Measurements from ENCODE around the gene SPART. TPM values are rescaled to one million over a fixed set of nuclear protein-coding genes. Genes with fewer than 3 reads are reported as not detected.
A peak's percentile ranks its signal among the peaks of the same experiment; 100 is the strongest.
"Not testable (repeated sequence)": the region's sequence is repeated elsewhere in the genome, so short reads cannot be mapped to it uniquely, and the experiment has no call there.

Gene SPART
- total RNA-seq, 2 experiments from 2014 or later: 19.7 to 19.8 TPM

DNA sequence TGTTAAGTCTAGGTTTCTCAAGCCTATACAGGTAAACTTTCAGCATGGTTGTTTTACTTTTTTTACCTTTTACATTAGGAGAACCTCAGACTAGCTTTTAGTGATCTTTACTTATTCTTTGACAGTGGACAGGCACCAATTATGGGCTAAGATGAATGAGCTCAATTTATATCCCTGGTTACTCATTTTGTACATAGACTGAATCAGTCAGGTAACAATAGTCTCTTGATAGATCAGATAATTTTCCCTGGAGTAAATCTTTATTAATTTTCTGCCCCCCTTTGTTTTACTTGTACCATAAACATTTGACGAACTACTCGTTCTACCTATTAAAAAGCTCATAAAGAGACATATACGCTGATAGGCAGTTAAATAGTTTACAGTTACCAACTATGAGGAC lies 22.8 kb downstream of the SPART start:
- H3K4me3 Mint-ChIP-seq: no peak overlapping the region
- H3K4me1 Mint-ChIP-seq: peaks cover 3% of the 10 kb centered on the region
- ATAC-seq (ENCODE audit: low read depth): no peak
- no peaks in the 10 kb centered on the region for H3K27me3 Mint-ChIP-seq
- POLR2A ChIA-PET: no interaction called here
- no peaks in the 10 kb centered on the region for H3K9me3 Mint-ChIP-seq
- no peak overlapping the region for H3K27ac Mint-ChIP-seq
- DNase-seq: no peak
- peaks cover 35% of the 10 kb centered on the region for H3K36me3 Mint-ChIP-seq

DNA sequence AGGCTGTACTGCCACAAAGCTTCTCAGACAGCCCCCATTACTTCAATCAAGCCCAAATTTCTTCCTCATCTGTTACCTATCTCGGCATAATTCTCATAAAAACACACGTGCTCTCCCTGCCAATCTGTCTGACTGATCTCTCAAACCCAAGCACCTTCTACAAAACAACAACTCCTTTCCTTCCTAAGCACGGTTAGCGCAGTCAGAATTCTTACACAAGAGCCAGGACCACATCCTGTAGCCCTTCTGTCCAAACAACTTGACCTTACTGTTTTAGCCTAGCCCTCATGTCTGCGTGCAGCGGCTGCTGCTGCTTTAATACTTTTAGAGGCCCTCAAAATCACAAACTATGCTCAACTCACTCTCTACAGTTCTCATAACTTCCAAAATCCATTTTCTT lies 26.4 kb downstream of the SPART start:
- DNase-seq; H3K4me3 Mint-ChIP-seq; H3K27me3 Mint-ChIP-seq; POLR2A ChIA-PET; H3K9me3 Mint-ChIP-seq; H3K4me1 Mint-ChIP-seq; ATAC-seq (ENCODE audit: low read depth); H3K27ac Mint-ChIP-seq: not testable (repeated sequence)
- H3K36me3 Mint-ChIP-seq: peaks cover 22% of the 10 kb centered on the region

DNA sequence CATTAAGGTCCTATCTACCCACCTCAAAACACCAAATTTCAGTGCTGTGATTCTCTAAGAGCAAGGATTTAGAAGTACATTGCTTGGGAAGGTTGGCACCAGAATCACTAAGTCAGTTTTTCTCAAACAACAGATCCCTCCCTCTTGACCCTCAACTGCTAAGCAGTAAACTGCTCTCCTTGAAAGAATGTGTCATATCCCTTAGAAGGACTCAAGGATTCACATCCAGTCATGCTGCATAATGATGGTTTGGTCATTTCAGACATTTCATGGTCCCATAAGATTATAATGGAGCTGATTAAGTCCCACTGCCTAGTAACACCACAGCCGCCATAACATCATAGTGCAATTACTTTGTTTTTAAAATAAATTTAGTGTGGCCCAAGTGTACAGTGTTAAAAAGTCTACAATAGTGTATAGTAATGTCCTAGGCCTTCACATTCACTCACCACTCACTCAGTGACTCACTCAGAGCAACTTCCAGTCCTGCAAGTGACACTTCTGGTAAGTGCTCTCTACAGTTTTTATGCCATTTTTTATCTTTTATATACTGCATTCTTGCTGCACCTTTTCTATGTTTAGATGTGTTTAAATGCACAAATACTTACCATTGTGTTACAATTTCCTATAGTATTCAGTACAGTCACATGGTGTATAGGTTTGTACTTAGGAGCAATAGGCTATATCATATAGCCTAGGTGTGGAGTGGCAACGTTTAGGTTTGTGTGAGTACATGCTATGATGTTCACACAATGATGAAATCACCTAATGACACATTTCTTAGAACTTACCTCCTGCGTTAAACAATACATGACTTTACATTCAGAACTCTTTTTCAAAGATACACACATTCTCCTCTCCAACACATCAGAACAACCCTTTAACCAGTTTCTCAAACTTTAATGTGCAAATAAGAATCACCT lies 32.9 kb downstream of the SPART start:
- no peak overlapping the region for H3K4me3 Mint-ChIP-seq
- no peak overlapping the region for H3K27ac Mint-ChIP-seq
- H3K27me3 Mint-ChIP-seq: no peaks in the 10 kb centered on the region
- ATAC-seq (ENCODE audit: low read depth) (no peak), DNase-seq (no peak)
- POLR2A ChIA-PET: no interaction called here
- no peaks in the 10 kb centered on the region for H3K4me1 Mint-ChIP-seq
- no peaks in the 10 kb centered on the region for H3K9me3 Mint-ChIP-seq
- peaks cover 23% of the 10 kb centered on the region for H3K36me3 Mint-ChIP-seq

DNA sequence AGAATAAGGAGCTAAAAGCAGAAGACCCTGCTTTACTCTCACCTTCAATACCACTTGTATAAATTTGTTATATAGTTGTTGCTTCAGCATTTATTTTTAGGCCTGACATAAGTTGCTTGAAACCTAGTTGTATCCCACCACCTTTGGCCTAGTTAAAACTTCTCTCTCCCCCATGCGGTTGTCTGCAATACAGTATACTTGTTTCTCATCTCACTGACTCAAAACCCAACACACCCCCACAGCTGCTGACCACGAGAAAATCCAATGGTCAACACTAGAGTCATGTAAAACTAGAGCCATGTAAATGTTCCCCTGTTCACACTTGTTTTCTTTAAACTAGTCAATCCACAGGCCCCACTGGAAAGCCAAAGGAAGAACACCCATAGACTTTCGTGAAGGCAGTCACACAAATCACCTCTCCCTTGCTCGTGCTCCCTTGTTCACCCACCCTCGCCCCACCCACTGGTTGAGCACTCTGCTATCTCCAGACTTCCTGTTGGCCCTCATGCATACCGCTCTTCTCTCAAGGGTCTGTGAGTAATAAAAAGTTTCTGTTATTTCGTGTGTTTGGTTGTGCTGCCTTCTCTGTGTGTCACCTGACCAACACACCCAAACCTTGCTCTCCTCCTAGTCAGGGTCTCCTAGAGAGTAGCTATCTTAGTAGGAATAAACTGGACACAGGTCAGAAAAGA lies 35.6 kb downstream of the SPART start:
- H3K9me3 Mint-ChIP-seq: no peaks in the 10 kb centered on the region

DNA sequence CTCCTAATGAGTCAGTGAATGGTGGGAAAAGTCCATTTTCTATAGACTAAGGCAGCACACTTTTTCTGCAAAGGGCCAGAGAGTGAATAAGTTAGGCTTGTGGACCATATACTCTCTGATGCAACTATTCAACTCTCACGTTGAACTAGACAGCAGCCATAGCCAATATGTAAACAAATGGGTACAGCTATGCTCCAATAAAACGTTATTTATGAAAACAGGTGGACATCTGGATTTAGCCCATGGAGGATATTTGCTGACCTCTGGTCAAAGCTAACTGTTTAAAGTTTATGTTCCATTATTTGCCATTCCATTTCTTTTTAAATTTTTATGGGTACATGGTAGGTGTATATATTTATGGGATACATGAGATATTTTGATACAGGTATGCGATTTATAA lies 43.9 kb downstream of the SPART start:
- H3K27ac Mint-ChIP-seq: no peak overlapping the region
- peaks cover 7% of the 10 kb centered on the region for H3K4me1 Mint-ChIP-seq
- H3K4me3 Mint-ChIP-seq: no peak overlapping the region
- peaks cover 4% of the 10 kb centered on the region for H3K36me3 Mint-ChIP-seq
- ATAC-seq (ENCODE audit: low read depth): no peak
- no peaks in the 10 kb centered on the region for H3K9me3 Mint-ChIP-seq
- POLR2A ChIA-PET: no interaction called here
- peaks cover 22% of the 10 kb centered on the region for H3K27me3 Mint-ChIP-seq
- no peak for DNase-seq

More for the DNA sequence above, 35.6 kb downstream of the SPART start:
- H3K27me3 Mint-ChIP-seq: no peaks in the 10 kb centered on the region
- H3K27ac Mint-ChIP-seq: no peak overlapping the region
- peaks cover 17% of the 10 kb centered on the region for H3K36me3 Mint-ChIP-seq
- DNase-seq: no peak
- no peaks in the 10 kb centered on the region for H3K4me1 Mint-ChIP-seq
- no peak overlapping the region for H3K4me3 Mint-ChIP-seq
- no peak for ATAC-seq (ENCODE audit: low read depth)
- POLR2A ChIA-PET: no interaction called here

DNA sequence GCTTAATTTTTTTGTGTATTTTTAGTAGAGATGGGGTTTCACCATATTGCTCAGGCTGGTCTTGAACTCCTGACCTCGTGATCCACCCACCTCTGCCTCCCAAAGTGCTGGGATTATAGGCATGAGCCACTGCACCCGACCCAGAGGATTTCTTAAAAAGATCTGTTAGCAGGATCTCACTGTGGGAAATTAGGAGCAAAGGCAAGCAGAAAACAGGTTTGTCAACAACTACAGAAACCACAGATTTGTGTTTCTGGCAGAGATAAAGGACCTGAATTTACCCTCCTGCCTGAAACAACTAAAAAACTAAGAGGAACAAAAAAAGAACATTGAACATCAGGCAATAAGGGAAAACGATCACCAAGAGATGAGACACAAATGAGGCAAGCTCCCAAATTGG lies 46.7 kb downstream of the SPART start:
- H3K4me3 Mint-ChIP-seq; POLR2A ChIA-PET; H3K27ac Mint-ChIP-seq; H3K9me3 Mint-ChIP-seq; H3K36me3 Mint-ChIP-seq; ATAC-seq (ENCODE audit: low read depth); DNase-seq: not testable (repeated sequence)
- H3K4me1 Mint-ChIP-seq: peaks cover 10% of the 10 kb centered on the region
- peaks cover 30% of the 10 kb centered on the region for H3K27me3 Mint-ChIP-seq

DNA sequence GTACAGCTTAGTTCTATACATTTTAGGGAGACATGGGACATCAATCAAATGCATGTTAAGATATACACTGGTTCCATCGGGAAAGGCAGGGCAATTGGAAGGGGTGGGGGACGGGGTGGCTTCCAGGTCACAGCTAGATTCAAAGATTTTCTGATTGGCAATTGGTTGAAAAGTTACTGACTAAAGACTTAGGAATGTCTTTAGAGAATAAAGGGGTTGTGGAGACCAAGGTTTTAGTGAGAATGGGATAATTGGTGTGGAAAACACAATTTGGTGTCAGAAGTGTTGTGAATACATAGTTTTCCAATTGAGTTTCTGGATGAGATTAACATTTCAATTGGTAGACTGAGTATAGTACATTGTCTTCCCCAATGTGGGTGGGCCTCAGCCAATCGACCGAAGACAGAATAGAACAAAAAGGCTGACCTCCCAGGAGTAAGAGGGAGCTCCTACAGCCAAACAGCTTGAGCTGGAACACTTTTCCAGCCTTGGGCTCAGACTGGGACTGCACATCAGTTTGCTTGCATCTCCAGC lies 47.6 kb downstream of the SPART start:
- POLR2A ChIA-PET: no interaction called here
- H3K4me1 Mint-ChIP-seq: peaks cover 10% of the 10 kb centered on the region
- H3K27ac Mint-ChIP-seq: no peak overlapping the region
- H3K4me3 Mint-ChIP-seq: peak overlapping the region; percentile 81
- H3K9me3 Mint-ChIP-seq: no peaks in the 10 kb centered on the region
- ATAC-seq (ENCODE audit: low read depth): no peak
- H3K27me3 Mint-ChIP-seq: peaks cover 30% of the 10 kb centered on the region
- DNase-seq: no peak
- no peaks in the 10 kb centered on the region for H3K36me3 Mint-ChIP-seq

DNA sequence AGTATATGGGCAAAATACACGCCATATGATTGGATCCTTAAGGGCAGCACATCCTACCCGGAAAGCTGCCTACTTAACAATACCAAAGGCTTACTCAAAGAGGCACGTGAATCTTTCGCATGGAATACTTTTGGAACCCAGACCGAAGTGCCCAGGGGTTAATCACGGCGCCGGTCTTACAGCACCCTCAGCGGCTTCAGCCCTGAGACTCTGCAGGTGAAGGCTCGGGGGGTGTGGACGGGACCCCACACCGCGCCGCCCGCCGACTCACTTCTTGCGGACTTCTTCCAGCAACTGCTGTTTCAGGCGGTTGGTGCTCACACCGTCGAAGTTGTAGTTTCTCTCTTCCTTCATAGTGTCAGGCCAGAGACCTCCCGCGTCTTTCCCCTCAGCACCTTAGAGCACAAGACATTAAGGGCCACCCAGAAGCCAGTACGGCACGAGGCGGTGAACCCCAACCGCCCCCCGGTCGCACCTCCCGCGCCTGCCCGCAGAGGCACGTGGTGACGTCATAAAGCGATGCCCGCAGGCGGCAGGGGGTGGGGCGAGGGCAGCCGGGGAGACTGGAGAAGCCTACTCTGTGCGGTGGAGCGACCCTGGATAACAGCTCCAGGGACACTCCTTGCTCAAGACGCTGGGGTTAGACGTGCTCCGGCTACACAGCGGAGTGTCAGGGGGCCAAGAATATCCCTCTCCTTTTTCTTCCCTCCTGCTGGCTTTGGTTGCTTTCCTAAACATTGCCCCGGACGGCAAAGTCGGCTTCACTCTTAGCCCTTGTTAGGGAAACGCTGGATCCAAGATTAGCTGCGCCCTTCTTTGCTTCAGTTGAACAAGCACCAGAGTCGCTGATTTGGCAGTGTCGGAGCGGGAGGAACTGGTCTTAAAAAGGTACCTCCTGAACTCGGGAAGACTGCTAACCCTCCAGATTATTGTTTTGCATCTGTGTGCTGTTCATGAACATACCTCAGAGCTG lies 48.5 kb downstream of the SPART start, which contains the start of gene CCDC169:
CCDC169 (minus strand) TSS at position 449 of the 973 bp plus-strand sequence; CDS start at position 354, 95 bp downstream.
- POLR2A ChIA-PET: no interaction called here
- H3K27ac Mint-ChIP-seq: no peak within 1 kb of the TSS

DNA sequence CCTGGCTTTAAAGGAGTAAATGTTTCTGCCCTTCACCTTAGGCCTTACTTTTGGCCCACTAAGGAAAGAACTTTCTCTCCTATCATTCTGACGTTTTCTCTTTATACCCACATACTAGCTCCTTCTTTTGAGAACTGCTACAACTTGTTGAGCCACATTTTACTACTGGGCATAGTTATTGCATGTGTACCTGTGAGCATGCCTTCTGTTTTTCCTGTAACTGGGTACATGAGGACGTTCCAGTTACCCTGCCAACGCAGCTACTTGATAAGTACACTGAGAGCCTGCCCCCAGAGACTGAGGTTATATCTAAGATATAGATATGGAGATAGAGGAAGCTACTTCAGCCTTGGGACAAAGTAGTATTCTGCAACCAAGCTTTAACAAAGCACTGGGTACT lies 52.1 kb downstream of the SPART start:
- H3K27me3 Mint-ChIP-seq: peaks cover 27% of the 10 kb centered on the region
- no peak overlapping the region for H3K27ac Mint-ChIP-seq
- DNase-seq (no peak), ATAC-seq (ENCODE audit: low read depth) (no peak)
- H3K36me3 Mint-ChIP-seq: no peaks in the 10 kb centered on the region
- POLR2A ChIA-PET: no interaction called here
- no peak overlapping the region for H3K4me3 Mint-ChIP-seq
- peaks cover 10% of the 10 kb centered on the region for H3K4me1 Mint-ChIP-seq
- H3K9me3 Mint-ChIP-seq: peaks cover 2% of the 10 kb centered on the region

More for the DNA sequence above, 48.5 kb downstream of the SPART start, which contains the start of gene CCDC169:
- no peaks in the 10 kb centered on the region for H3K36me3 Mint-ChIP-seq
- no peaks in the 10 kb centered on the region for H3K9me3 Mint-ChIP-seq
- H3K27me3 Mint-ChIP-seq: peaks cover 30% of the 10 kb centered on the region
- H3K4me3 Mint-ChIP-seq: peak within 1 kb of the TSS; percentile 81
- DNase-seq (peak; percentile 71), ATAC-seq (ENCODE audit: low read depth) (peak; percentile 84)
- H3K4me1 Mint-ChIP-seq: peaks cover 10% of the 10 kb centered on the region

DNA sequence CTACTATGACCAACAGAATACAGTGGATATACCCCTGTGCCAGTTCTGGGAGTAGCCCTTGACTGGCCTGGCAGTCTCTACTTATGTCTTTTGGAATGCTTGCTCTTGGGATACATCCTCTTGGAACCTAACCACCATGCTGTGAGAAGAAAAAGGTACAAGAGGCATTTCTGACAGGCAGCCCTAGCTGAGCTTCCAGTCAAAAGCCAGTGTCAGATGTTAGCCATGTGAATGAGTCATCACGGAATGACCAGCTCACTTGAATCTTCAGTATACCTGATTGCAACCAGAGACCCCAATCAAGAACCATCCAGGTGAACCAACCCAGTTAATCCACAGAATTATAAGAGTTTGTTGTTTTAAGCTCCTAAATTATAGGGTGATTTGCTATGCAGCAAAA lies 52.7 kb downstream of the SPART start:
- H3K36me3 Mint-ChIP-seq: no peaks in the 10 kb centered on the region
- no peak overlapping the region for H3K27ac Mint-ChIP-seq
- H3K4me1 Mint-ChIP-seq: peaks cover 10% of the 10 kb centered on the region
- POLR2A ChIA-PET: no interaction called here
- H3K4me3 Mint-ChIP-seq: no peak overlapping the region
- peaks cover 2% of the 10 kb centered on the region for H3K9me3 Mint-ChIP-seq
- ATAC-seq (ENCODE audit: low read depth) (no peak), DNase-seq (no peak)
- H3K27me3 Mint-ChIP-seq: peaks cover 24% of the 10 kb centered on the region

DNA sequence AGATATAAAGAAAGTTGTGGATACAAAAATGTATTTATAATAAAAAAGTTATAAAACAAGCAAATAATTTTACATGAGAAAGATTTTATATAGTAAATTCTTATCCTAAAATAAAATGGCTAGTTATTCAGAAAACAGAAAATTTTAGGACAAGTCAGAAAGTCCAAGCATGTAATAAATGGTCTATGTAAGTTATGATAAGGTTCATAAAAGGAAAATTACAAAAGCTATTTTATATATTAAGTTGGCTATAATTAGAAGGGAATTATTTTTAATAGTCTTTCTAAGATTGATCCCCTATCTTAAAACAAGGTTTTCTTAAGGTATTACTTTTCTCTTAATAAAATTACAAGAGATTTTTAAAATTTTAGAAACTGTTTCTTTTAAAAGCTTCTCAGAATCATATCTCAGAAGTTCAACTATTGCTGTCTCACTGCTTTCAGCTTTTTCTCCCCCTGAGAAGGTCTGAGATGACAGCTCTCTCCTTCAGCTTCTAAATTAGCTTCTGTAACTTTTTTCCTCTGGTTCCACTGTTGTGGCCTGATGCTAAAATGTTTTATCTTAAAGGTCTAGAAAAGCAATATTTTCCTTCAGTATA lies 57.3 kb downstream of the SPART start:
- Mint-ChIP-seq H3K4me1 (peaks cover 2% of the 10 kb centered on the region), H3K27me3 (peaks cover 19% of the 10 kb centered on the region), H3K4me3 (no peak overlapping the region), H3K36me3 (no peaks in the 10 kb centered on the region), H3K9me3 (peaks cover 2% of the 10 kb centered on the region), H3K27ac (no peak overlapping the region)
- POLR2A ChIA-PET: no interaction called here
- ATAC-seq (ENCODE audit: low read depth): no peak
- no peak for DNase-seq

DNA sequence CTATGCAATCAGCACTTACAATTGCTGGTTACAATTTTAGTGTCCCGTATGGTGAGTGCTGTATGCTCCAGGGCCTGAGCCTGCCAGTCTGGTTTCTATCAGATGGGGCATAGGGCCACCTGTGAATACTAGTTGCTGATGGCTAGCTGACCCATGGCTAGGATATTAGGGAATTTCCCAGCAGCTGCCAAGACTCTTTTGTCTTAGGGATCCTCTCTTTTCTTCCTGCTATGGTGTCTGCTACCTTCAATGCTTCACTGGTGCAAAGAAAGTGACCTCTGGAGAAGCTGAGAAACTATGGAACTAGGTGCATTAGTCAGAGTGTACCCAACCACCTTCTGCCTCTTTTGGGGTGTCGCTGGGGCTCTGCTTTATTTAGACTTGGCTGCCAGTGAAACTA lies 60.2 kb downstream of the SPART start:
- H3K4me3 Mint-ChIP-seq: no peak overlapping the region
- DNase-seq: no peak
- H3K9me3 Mint-ChIP-seq: peaks cover 2% of the 10 kb centered on the region
- POLR2A ChIA-PET: no interaction called here
- ATAC-seq (ENCODE audit: low read depth): no peak
- peaks cover 22% of the 10 kb centered on the region for H3K27me3 Mint-ChIP-seq
- no peak overlapping the region for H3K27ac Mint-ChIP-seq
- H3K4me1 Mint-ChIP-seq: peaks cover 2% of the 10 kb centered on the region
- H3K36me3 Mint-ChIP-seq: no peaks in the 10 kb centered on the region
